Keratinocyte (primary cell): Measurements from ENCODE around the gene IRF4.

Experiments used
- EZH2 ChIP-seq: IDR thresholded peaks from one replicate; pipeline ENCODE4 v1.6.1; 2012; ENCODE audit warnings: inconsistent platforms, mild to moderate bottlenecking, low read length, moderate library complexity
- TF ChIP-seq, protein P1 (sequence below), 3 experiments: IDR thresholded peaks in 1 of 3; conservative IDR thresholded peaks in 1 of 3; optimal IDR thresholded peaks in 1 of 3; 2 replicates in 2 of 3; 3 replicates in 1 of 3; pipeline versions ENCODE3 to v1.5.1; 2011; ENCODE audit warnings: low read length in 3 of 3, mild to moderate bottlenecking in 3 of 3, moderate library complexity in 2 of 3, control low read depth in 1 of 3, inconsistent platforms in 1 of 3; ENCODE audit not compliant: insufficient read depth in 2 of 3; ENCODE audit errors: extremely low read depth in 1 of 3

DNA sequence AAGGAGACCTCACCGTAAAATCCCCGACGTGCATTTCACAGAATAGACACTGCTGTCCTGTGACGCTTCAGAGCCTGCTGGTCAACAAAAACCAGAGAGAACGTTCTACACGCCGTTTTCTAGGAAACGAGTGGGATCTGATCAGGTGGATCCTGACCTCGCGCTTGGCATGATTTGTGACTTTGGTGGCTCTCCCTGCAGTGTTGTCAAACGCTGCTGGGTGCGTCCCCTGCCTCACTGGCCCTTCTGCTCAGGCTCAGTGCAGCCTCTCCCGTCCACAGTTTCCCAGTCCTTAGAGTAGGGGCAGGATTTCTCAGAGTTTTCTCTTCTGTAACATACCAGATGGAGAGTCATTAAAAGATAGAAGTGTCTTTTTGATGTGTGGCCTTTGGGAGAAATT is 27.6 kb upstream of the IRF4 start:
- TF ChIP-seq EZH2: no peak
- TF ChIP-seq, protein P1, sequence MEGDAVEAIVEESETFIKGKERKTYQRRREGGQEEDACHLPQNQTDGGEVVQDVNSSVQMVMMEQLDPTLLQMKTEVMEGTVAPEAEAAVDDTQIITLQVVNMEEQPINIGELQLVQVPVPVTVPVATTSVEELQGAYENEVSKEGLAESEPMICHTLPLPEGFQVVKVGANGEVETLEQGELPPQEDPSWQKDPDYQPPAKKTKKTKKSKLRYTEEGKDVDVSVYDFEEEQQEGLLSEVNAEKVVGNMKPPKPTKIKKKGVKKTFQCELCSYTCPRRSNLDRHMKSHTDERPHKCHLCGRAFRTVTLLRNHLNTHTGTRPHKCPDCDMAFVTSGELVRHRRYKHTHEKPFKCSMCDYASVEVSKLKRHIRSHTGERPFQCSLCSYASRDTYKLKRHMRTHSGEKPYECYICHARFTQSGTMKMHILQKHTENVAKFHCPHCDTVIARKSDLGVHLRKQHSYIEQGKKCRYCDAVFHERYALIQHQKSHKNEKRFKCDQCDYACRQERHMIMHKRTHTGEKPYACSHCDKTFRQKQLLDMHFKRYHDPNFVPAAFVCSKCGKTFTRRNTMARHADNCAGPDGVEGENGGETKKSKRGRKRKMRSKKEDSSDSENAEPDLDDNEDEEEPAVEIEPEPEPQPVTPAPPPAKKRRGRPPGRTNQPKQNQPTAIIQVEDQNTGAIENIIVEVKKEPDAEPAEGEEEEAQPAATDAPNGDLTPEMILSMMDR (optimal IDR thresholded peaks at IDR 0.05 in 1 of 3, IDR thresholded peaks at IDR 0.05 in 1 of 3, conservative IDR thresholded peaks at IDR 0.05 in 1 of 3; ENCODE audit: extremely low read depth in 1 of 3, insufficient read depth in 2 of 3, low read length in 3 of 3): no peak
